H1 (cell line): Measurements from ENCODE around the gene FAM24A. TPM values are rescaled to one million over a fixed set of nuclear protein-coding genes. Genes with fewer than 3 reads are reported as not detected.

Experiments
- CTCF ChIA-PET: fragments of 300-600 bp; sonication (Branson Sonifier 250); formaldehyde crosslinking; loops from one replicate; lab custom pipeline; 2021; ENCODE audit not compliant: partially characterized antibody; lab: Charles Lee
- POLR2A ChIA-PET: fragments of 300-600 bp; sonication (Branson Sonifier 250); formaldehyde crosslinking; loops from one replicate; lab custom pipeline; 2021; ENCODE audit warnings: inconsistent platforms; ENCODE audit not compliant: partially characterized antibody; lab: Charles Lee
- DNase-seq, 2 experiments: peaks; one replicate each; pipeline versions ENCODE4 v3.0.0 to v3.0.0-alpha.2; 2010 to 2022; ENCODE audit warnings: low spot score in 2 of 2, low read depth in 1 of 2, mixed read lengths in 1 of 2
- FAIRE-seq: peaks from 2 replicates; lab custom pipeline; 2011; peaks lifted over from hg19 to GRCh38; lab: Jason Lieb, UNC
- H2AFZ ChIP-seq: 2 replicates; pipeline ENCODE4 v1.8.1; 2012; ENCODE audit warnings: low read length, inconsistent platforms
- H2AK5ac ChIP-seq: 2 replicates; pipeline ENCODE4 v1.6.1; 2013; ENCODE audit warnings: low read depth, low read length
- H2BK120ac ChIP-seq: replicated peaks from 2 replicates; pipeline ENCODE3; 2013; ENCODE audit warnings: low read depth, low read length, inconsistent platforms
- H2BK12ac ChIP-seq: 2 replicates; pipeline ENCODE4 v1.6.1; 2013; ENCODE audit warnings: low read depth, low read length
- H2BK15ac ChIP-seq: 2 replicates; pipeline ENCODE4 v1.6.1; 2013; ENCODE audit warnings: low read length
- H2BK20ac ChIP-seq: 2 replicates; pipeline ENCODE4 v1.6.1; 2013; ENCODE audit warnings: low read length
- H2BK5ac ChIP-seq: 2 replicates; pipeline ENCODE4 v1.6.1; 2013; ENCODE audit warnings: low read depth, low read length
- H3K14ac ChIP-seq: 2 replicates; pipeline ENCODE4 v1.6.1; 2013; ENCODE audit warnings: inconsistent platforms; ENCODE audit not compliant: insufficient read length
- H3K18ac ChIP-seq: 2 replicates; pipeline ENCODE4 v1.6.1; 2013; ENCODE audit warnings: low read length; ENCODE audit errors: extremely low read depth
- H3K23ac ChIP-seq: 2 replicates; pipeline ENCODE4 v1.6.1; 2013; ENCODE audit warnings: inconsistent platforms; ENCODE audit not compliant: insufficient read length
- H3K23me2 ChIP-seq: 2 replicates; pipeline ENCODE4 v1.6.1; 2013; ENCODE audit warnings: low read depth, low read length
- H3K27ac ChIP-seq: 2 replicates; pipeline ENCODE4 v1.6.1; 2011; ENCODE audit warnings: low read depth, low read length, inconsistent platforms
- H3K27me3 ChIP-seq, 4 experiments: replicated peaks in 1 of 4; 1 replicate in 1 of 4; 2 replicates in 3 of 4; pipeline versions ENCODE4 v1.6.1 to v1.8.1; 2011 to 2013; ENCODE audit warnings: low read length in 3 of 4, mild to moderate bottlenecking in 3 of 4, inconsistent platforms in 2 of 4, mixed read lengths in 2 of 4, moderate library complexity in 1 of 4; ENCODE audit not compliant: control insufficient read depth in 3 of 4, insufficient read depth in 3 of 4; ENCODE audit errors: extremely low read depth in 1 of 4
- H3K36me3 ChIP-seq, 4 experiments: 2 replicates each; pipeline versions ENCODE4 v1.6.1 to v1.8.1; 2011 to 2013; ENCODE audit warnings: mild to moderate bottlenecking in 4 of 4, low read length in 3 of 4, moderate library complexity in 2 of 4, control low read depth in 1 of 4, inconsistent platforms in 1 of 4; ENCODE audit not compliant: insufficient read depth in 4 of 4, control insufficient read depth in 2 of 4
- H3K4ac ChIP-seq: replicated peaks from 2 replicates; pipeline ENCODE3; 2013; ENCODE audit warnings: low read length, low read depth, mixed read lengths, inconsistent platforms; ENCODE audit not compliant: insufficient read length
- H3K4me1 ChIP-seq, 4 experiments: replicated peaks in 1 of 4; 1 replicate in 1 of 4; 2 replicates in 3 of 4; pipeline versions ENCODE4 v1.6.1 to v1.8.1; 2011 to 2013; ENCODE audit warnings: low read length in 3 of 4, inconsistent platforms in 2 of 4, mixed read lengths in 1 of 4; ENCODE audit not compliant: insufficient read depth in 4 of 4, control insufficient read depth in 3 of 4
- H3K4me2 ChIP-seq, 2 experiments: 2 replicates each; pipeline versions ENCODE4 v1.6.1 to v1.8.1; 2011 to 2013; ENCODE audit warnings: low read depth in 2 of 2, low read length in 2 of 2, control low read depth in 1 of 2, inconsistent platforms in 1 of 2, mild to moderate bottlenecking in 1 of 2; ENCODE audit not compliant: insufficient read depth in 1 of 2
- H3K4me3 ChIP-seq, 4 experiments: fragments of 200-600, 300-600 bp in 1 of 4; sonication (generic), shearing (Covaris generic), sonication (Bioruptor Twin) in 1 of 4; 2 replicates each; pipeline versions ENCODE4 v1.5.1 to v1.8.1; 2011 to 2016; ENCODE audit warnings: low read length in 4 of 4, low read depth in 3 of 4, control low read depth in 2 of 4, inconsistent platforms in 2 of 4, mild to moderate bottlenecking in 2 of 4, mixed read lengths in 1 of 4, moderate library complexity in 1 of 4; ENCODE audit not compliant: insufficient read depth in 2 of 4; ENCODE audit errors: extremely low read depth in 1 of 4
- H3K56ac ChIP-seq: replicated peaks from 2 replicates; pipeline ENCODE3; 2013; ENCODE audit warnings: low read depth, mild to moderate bottlenecking, mixed read lengths, low read length, inconsistent platforms; ENCODE audit not compliant: insufficient read length
- H3K79me1 ChIP-seq: 2 replicates; pipeline ENCODE4 v1.6.1; 2013; ENCODE audit warnings: low read depth, low read length, control low read depth
- H3K79me2 ChIP-seq, 2 experiments: 2 replicates each; pipeline versions ENCODE4 v1.6.1 to v1.8.1; 2012 to 2013; ENCODE audit warnings: low read length in 2 of 2, mild to moderate bottlenecking in 2 of 2, inconsistent platforms in 1 of 2; ENCODE audit not compliant: insufficient read depth in 2 of 2, control insufficient read depth in 1 of 2
- H3K9ac ChIP-seq, 4 experiments: replicated peaks in 1 of 4; 1 replicate in 1 of 4; 2 replicates in 3 of 4; pipeline versions ENCODE4 v1.6.1 to v1.8.1; 2011 to 2013; ENCODE audit warnings: low read depth in 3 of 4, low read length in 3 of 4, control low read depth in 2 of 4, mild to moderate bottlenecking in 2 of 4, moderate library complexity in 2 of 4, inconsistent platforms in 1 of 4; ENCODE audit errors: extremely low read depth in 1 of 4
- H3K9me3 ChIP-seq, 2 experiments: 2 replicates each; pipeline versions ENCODE4 v1.6.1 to v1.8.1; 2012 to 2013; ENCODE audit warnings: mild to moderate bottlenecking in 2 of 2, moderate library complexity in 2 of 2, control low read depth in 1 of 2, inconsistent platforms in 1 of 2, low read depth in 1 of 2, low read length in 1 of 2, mixed read lengths in 1 of 2; ENCODE audit not compliant: insufficient read depth in 2 of 2
- H4K20me1 ChIP-seq, 2 experiments: replicated peaks in 1 of 2; 2 replicates each; pipeline versions ENCODE3 to v1.8.1; 2011 to 2013; ENCODE audit warnings: inconsistent platforms in 2 of 2, low read length in 2 of 2, mild to moderate bottlenecking in 1 of 2; ENCODE audit not compliant: insufficient read depth in 2 of 2, control insufficient read depth in 1 of 2
- H4K5ac ChIP-seq: 2 replicates; pipeline ENCODE4 v1.6.1; 2013; ENCODE audit warnings: low read length, low read depth, mixed read lengths, inconsistent platforms; ENCODE audit not compliant: insufficient read length
- H4K8ac ChIP-seq: 2 replicates; pipeline ENCODE4 v1.8.0; 2013; ENCODE audit warnings: mild to moderate bottlenecking, moderate library complexity, low read length, inconsistent platforms; ENCODE audit not compliant: insufficient read depth; ENCODE audit errors: extremely low read depth
- H4K91ac ChIP-seq: replicated peaks from 2 replicates; pipeline ENCODE3; 2013; ENCODE audit warnings: low read length, mixed read lengths, inconsistent platforms; ENCODE audit not compliant: insufficient read length
- ASH2L ChIP-seq: fragments of 200-600, 300-600 bp; sonication (generic); IDR thresholded peaks from one replicate; pipeline ENCODE4 v1.7.1; 2017; ENCODE audit warnings: low read length
- CBX5 ChIP-seq: fragments of 300-800, 300-1000 bp; sonication (generic); IDR thresholded peaks from 2 replicates; pipeline ENCODE4 v1.7.1; 2016; ENCODE audit warnings: antibody characterized with exemption, low read length, low read depth
- CEBPB ChIP-seq: IDR thresholded peaks from 2 replicates; pipeline ENCODE4 v1.6.1; 2012; ENCODE audit warnings: low read depth, low read length
- CHD2 ChIP-seq: IDR thresholded peaks from 2 replicates; pipeline ENCODE4 v1.6.1; 2012; ENCODE audit warnings: low read length, improper control_type of control experiment
- CREB1 ChIP-seq: IDR thresholded peaks from 2 replicates; pipeline ENCODE4 v1.6.1; 2012; ENCODE audit warnings: inconsistent platforms
- GTF2F1 ChIP-seq: IDR thresholded peaks from 2 replicates; pipeline ENCODE4 v1.6.1; 2012; ENCODE audit warnings: low read depth, low read length, improper control_type of control experiment, borderline replicate concordance
- KDM5A ChIP-seq: fragments of 200-600 bp; IDR thresholded peaks from 2 replicates; pipeline ENCODE4 v1.7.1; 2012; ENCODE audit warnings: mild to moderate bottlenecking, low read length, inconsistent platforms, mixed read lengths
- NRF1 ChIP-seq: IDR thresholded peaks from 2 replicates; pipeline ENCODE4 v1.6.1; 2011; ENCODE audit warnings: mild to moderate bottlenecking, low read depth, low read length, improper control_type of control experiment
- POU5F1 ChIP-seq: IDR thresholded peaks from 2 replicates; pipeline ENCODE4 v1.6.1; 2011; ENCODE audit warnings: low read depth, mild to moderate bottlenecking, low read length, moderate library complexity
- RAD21 ChIP-seq, 2 experiments: IDR thresholded peaks in 1 of 2; conservative IDR thresholded peaks in 1 of 2; 2 replicates each; pipeline ENCODE4 v1.6.1; 2011; ENCODE audit warnings: low read depth in 2 of 2, low read length in 2 of 2, improper control_type of control experiment in 1 of 2, inconsistent platforms in 1 of 2, mild to moderate bottlenecking in 1 of 2, moderate library complexity in 1 of 2
- RXRA ChIP-seq: IDR thresholded peaks from 2 replicates; pipeline ENCODE4 v1.6.1; 2011; ENCODE audit warnings: low read depth, mild to moderate bottlenecking, low read length, moderate library complexity; ENCODE audit not compliant: insufficient read depth
- SIN3A ChIP-seq, 2 experiments: IDR thresholded peaks in 1 of 2; conservative IDR thresholded peaks in 1 of 2; 2 replicates each; pipeline ENCODE4 v1.6.1; 2011 to 2012; ENCODE audit warnings: low read length in 2 of 2, improper control_type of control experiment in 1 of 2, low read depth in 1 of 2, mild to moderate bottlenecking in 1 of 2
- SIRT6 ChIP-seq: IDR thresholded peaks from one replicate; pipeline ENCODE4 v1.7.1; 2012; ENCODE audit warnings: low read length, inconsistent platforms
- SRF ChIP-seq: IDR thresholded peaks from 2 replicates; pipeline ENCODE4 v1.6.1; 2011; ENCODE audit warnings: mild to moderate bottlenecking, low read depth, low read length, moderate library complexity
- YY1 ChIP-seq: IDR thresholded peaks from 2 replicates; pipeline ENCODE4 v1.6.1; 2011; ENCODE audit warnings: low read depth, mild to moderate bottlenecking, low read length
- WGBS, 2 experiments: shearing (Covaris generic) in 1 of 2; methylation state at CpG; one replicate each; pipeline versions ENCODE4 v1.1.6 to v1.1.7; 2013 to 2015; ENCODE audit warnings: low lambda C conversion rate in 2 of 2, mixed read lengths in 2 of 2, inconsistent platforms in 1 of 2, low coverage in 1 of 2, missing lambda C conversion rate in 1 of 2; ENCODE audit not compliant: insufficient replicate concordance in 2 of 2, insufficient coverage in 1 of 2, insufficient read length in 1 of 2; ENCODE audit errors: extremely low coverage in 1 of 2, missing lambda C conversion rate in 1 of 2; 5-methylcytosine and 5-hydroxymethylcytosine counted together
- polyA plus RNA-seq, 7 experiments: library from polyadenylated mRNA; depleted of rRNA in 3 of 7; stranded (reverse) in 5 of 7; unstranded in 2 of 7; fragments of >200 nt in 5 of 7; fragments of 200-250 nt in 2 of 7; gene quantifications; 1 replicate in 5 of 7; 2 replicates in 1 of 7; 4 replicates in 1 of 7; pipeline versions ENCODE4 v1.2.1 to v1.2.3, GENCODE V29; 2011 to 2013; ENCODE audit warnings: missing spikeins in 2 of 7, mixed read lengths in 2 of 7
- total RNA-seq: library from RNA; stranded (reverse); fragmentation: NEBNext Ultra II Directional; extraction: Animal tissue kit (Norgen Biotek cat#: 25700); gene quantifications from 2 replicates; pipeline ENCODE4 v1.2.1, GENCODE V29; 2021

Gene FAM24A
- total and polyA plus RNA-seq, 2 of the 8 experiments (the other 6 are each of a cell fraction or from before 2014, with no cell fraction given) = not detected

DNA sequence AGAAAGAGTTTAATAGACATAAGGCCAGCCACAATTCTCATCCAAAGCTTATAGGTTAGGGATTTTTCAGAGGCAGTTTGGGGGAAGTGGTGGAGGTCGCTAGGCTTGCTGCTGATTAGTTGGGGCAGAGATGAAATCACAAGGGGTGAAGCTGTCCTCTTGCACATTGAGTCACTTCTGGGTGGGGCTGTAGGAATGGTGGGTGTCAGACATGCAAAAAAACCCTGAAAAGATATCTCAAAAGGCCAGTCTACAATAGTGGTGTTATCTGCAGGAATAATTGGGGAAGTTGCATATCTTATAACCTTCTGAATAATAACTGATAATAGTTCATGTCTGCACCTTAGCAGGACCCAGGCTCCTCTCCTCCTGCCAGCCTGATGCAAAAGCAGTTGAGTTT lies 33.1 kb upstream of the FAM24A start:
- peak overlapping the region; percentile 76; the same call in 1 of the 2 replicates for H2BK20ac ChIP-seq
- H3K4me3 ChIP-seq = peak overlapping the region in 1 of 4 experiments; percentile 41; a peak in 1 of 8 replicates
- WGBS, 2 experiments = 47% methylated on average over 1 of the region's 1 CpG; no CpG with 5 or more reads in 1 of the 2 experiments
- H4K8ac ChIP-seq = no peak overlapping the region
- H3K27ac ChIP-seq = peak overlapping the region; percentile 91
- H3K4me1 ChIP-seq = peaks cover 5 to 35% (median 18%) of the 10 kb centered on the region in 4 experiments
- no peak overlapping the region for H3K4ac ChIP-seq
- H4K91ac ChIP-seq = peak overlapping the region; percentile 88
- no peaks in the 10 kb centered on the region; a peak in 1 of 4 replicates for H3K9me3 ChIP-seq
- H3K56ac ChIP-seq = no peak overlapping the region
- no peak overlapping the region for H3K14ac ChIP-seq
- H4K20me1 ChIP-seq = no peaks in the 10 kb centered on the region
- peak overlapping the region; percentile 86 for H2BK120ac ChIP-seq
- no peaks in the 10 kb centered on the region for H3K79me2 ChIP-seq
- peak overlapping the region; percentile 63 for H4K5ac ChIP-seq
- H3K9ac ChIP-seq = no peak overlapping the region
- DNase-seq (no peak), FAIRE-seq (no peak)
- H3K79me1 ChIP-seq = no peaks in the 10 kb centered on the region
- no peaks in the 10 kb centered on the region; the same call in 1 of the 2 replicates for H3K23me2 ChIP-seq
- H2BK12ac ChIP-seq = no peak overlapping the region
- no peaks in the 10 kb centered on the region for H3K36me3 ChIP-seq
- H3K4me2 ChIP-seq = peak overlapping the region; percentile 42 to 59
- peaks cover 0 to 3% (median 0%) of the 10 kb centered on the region in 4 experiments; a peak in 3 of 7 replicates for H3K27me3 ChIP-seq
- H3K23ac ChIP-seq = no peak overlapping the region
- ChIA-PET CTCF (interaction anchor here (1.2 kb wide), 1 partner anchor 12 kb away, joined by 3 read pairs; no protein-coding TSS in a partner anchor), POLR2A (interaction anchor here (0.9 to 4.0 kb wide), 2 partner anchors 31 to 503 kb away, joined by 3 to 22 read pairs; partner anchors contain the start of genes CUZD1 and PLEKHA1)
- H3K18ac ChIP-seq = peak overlapping the region; percentile 14; the same call in 1 of the 2 replicates
- H2BK5ac ChIP-seq = peak overlapping the region; percentile 26; the same call in 1 of the 2 replicates
- H2BK15ac ChIP-seq = no peak overlapping the region
- no peak overlapping the region for H2AK5ac ChIP-seq
- no peak overlapping the region for H2AFZ ChIP-seq
- TF ChIP-seq CHD2 (no peak), SIRT6 (no peak), CREB1 (no peak), CBX5 (no peak), POU5F1 (no peak), YY1 (no peak), KDM5A (no peak), SIN3A (conservative IDR thresholded peaks at IDR 0.05 in 1 of 2, IDR thresholded peaks at IDR 0.05 in 1 of 2; ENCODE audit: low read depth in 1 of 2, low read length in 2 of 2) (no peak), CEBPB (no peak), NRF1 (no peak), ASH2L (no peak), SRF (no peak), RAD21 (IDR thresholded peaks at IDR 0.05 in 1 of 2, conservative IDR thresholded peaks at IDR 0.05 in 1 of 2; ENCODE audit: low read depth in 2 of 2, low read length in 2 of 2) (no peak), GTF2F1 (no peak), RXRA (no peak)
